ENCODE data around the gene FYN. TPM values are rescaled to one million over a fixed set of nuclear protein-coding genes. Genes with fewer than 3 reads are reported as not detected.

FYN gene
- polyA plus RNA-seq, 4 donors: 17.9 to 33.8 (median 24.8) TPM

DNA sequence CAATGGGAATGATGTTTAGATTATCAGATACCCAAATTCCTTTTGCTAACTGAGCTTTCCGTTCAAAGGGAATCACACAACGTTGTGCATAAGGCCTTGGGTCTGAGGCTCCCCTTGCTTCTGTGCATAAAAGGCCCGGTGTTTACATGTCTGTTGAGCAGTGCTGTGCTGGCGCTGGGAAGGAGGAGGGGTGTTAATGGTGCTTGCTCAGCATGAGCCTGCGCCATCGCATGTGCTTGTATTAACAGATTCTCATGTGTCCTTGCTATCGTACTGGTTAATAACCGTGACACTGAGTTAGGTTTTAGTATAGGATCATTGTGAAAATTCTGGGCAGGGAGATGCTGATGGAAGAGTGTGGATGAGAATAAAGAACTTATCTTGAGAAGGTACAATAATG is 205.3 kb downstream of the FYN start:
- Histone ChIP-seq H3K4me3 (ENCODE audit: low read depth in 1 of 3, low read length in 3 of 3) (no peak overlapping the region), H3K27ac (ENCODE audit: low read depth in 1 of 3, low read length in 2 of 3) (peak overlapping the region in 1 of 3 donors; percentile 13), H3K27me3 (ENCODE audit: control insufficient read depth in 3 of 3, insufficient read depth in 3 of 3, low read length in 3 of 3) (no peaks in the 10 kb centered on the region), H3K4me1 (ENCODE audit: control insufficient read depth in 3 of 3, insufficient read depth in 2 of 3, low read depth in 1 of 3, low read length in 2 of 3) (peaks cover 0 to 10% (median 0%) of the 10 kb centered on the region in 3 donors), H3K9me3 (ENCODE audit: control insufficient read depth in 2 of 2, insufficient read depth in 1 of 2, low read depth in 1 of 2, low read length in 1 of 2) (no peaks in the 10 kb centered on the region), H3K36me3 (ENCODE audit: control insufficient read depth in 3 of 3, insufficient read depth in 2 of 3, low read depth in 1 of 3, low read length in 3 of 3) (peaks cover 0 to 23% (median 0%) of the 10 kb centered on the region in 3 donors)
- 72 to 92% (median 85%) methylated on average over 8 of the region's 8 CpGs for WGBS, 3 donors
- FAIRE-seq: no peak
- no peak for DNase-seq

DNA sequence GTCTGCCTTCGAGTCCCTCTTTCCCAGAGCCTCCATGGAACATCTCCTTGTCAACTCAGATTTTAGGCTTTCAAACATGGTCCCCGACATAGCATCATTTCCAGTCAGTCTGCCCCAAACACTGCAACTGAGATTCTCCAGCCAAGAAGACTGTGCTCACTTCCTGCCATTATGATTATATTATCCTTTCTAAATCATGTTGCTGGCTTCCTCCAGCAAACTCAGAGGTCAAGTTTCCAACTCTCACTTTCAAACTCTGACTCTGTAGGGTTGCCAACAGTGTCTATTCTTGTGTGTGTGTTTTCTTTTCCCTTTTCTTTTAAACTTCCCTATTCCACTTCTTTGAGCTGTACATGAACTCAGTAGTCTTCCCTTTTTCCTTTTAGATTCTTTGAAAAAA is 206.4 kb downstream of the FYN start:
- Histone ChIP-seq H3K4me3 (ENCODE audit: low read depth in 1 of 3, low read length in 3 of 3) (no peak overlapping the region), H3K36me3 (ENCODE audit: control insufficient read depth in 3 of 3, insufficient read depth in 2 of 3, low read depth in 1 of 3, low read length in 3 of 3) (peaks cover 0 to 16% (median 0%) of the 10 kb centered on the region in 3 donors), H3K27ac (ENCODE audit: low read depth in 1 of 3, low read length in 2 of 3) (peak overlapping the region in 1 of 3 donors; percentile 67), H3K9me3 (ENCODE audit: control insufficient read depth in 2 of 2, insufficient read depth in 1 of 2, low read depth in 1 of 2, low read length in 1 of 2) (no peaks in the 10 kb centered on the region), H3K27me3 (ENCODE audit: control insufficient read depth in 3 of 3, insufficient read depth in 3 of 3, low read length in 3 of 3) (no peaks in the 10 kb centered on the region), H3K4me1 (ENCODE audit: control insufficient read depth in 3 of 3, insufficient read depth in 2 of 3, low read depth in 1 of 3, low read length in 2 of 3) (peaks cover 0 to 12% (median 3%) of the 10 kb centered on the region in 3 donors)
- FAIRE-seq: no peak
- WGBS, 3 donors: 77 to 98% (median 84%) methylated on average over 2 of the region's 2 CpGs
- no peak for DNase-seq

DNA sequence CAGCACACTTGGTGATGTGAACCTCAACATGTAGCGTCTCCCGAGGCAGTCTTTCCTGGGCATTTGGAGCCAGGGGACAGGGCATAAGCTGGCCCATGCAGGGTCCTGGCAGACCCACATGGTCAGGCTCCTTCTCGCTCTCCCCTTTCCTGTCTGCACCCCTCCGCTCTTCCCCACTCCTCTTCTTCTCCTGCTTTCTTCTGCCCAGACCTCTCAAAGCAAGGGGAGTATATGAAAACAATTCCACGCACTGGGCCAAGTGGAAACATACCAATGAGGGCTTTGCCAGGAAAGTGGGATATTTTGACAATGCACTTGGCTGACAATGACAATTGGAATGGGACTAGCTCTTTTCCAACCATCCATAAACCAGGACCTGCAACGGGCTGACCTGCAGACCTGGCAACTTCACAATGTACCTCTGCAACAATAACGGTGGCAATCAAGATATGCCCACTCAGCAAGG is 208.7 kb downstream of the FYN start:
- Histone ChIP-seq H3K27ac (ENCODE audit: low read depth in 1 of 3, low read length in 2 of 3) (peak overlapping the region in 2 of 3 donors; percentile 14 to 80), H3K4me1 (ENCODE audit: control insufficient read depth in 3 of 3, insufficient read depth in 2 of 3, low read depth in 1 of 3, low read length in 2 of 3) (peaks cover 0 to 18% (median 7%) of the 10 kb centered on the region in 3 donors), H3K9me3 (ENCODE audit: control insufficient read depth in 2 of 2, insufficient read depth in 1 of 2, low read depth in 1 of 2, low read length in 1 of 2) (no peaks in the 10 kb centered on the region), H3K36me3 (ENCODE audit: control insufficient read depth in 3 of 3, insufficient read depth in 2 of 3, low read depth in 1 of 3, low read length in 3 of 3) (peaks cover 0 to 13% (median 0%) of the 10 kb centered on the region in 3 donors), H3K27me3 (ENCODE audit: control insufficient read depth in 3 of 3, insufficient read depth in 3 of 3, low read length in 3 of 3) (no peaks in the 10 kb centered on the region), H3K4me3 (ENCODE audit: low read depth in 1 of 3, low read length in 3 of 3) (no peak overlapping the region)
- DNase-seq (no peak), FAIRE-seq (no peak)
- 71 to 90% (median 86%) methylated on average over 7 of the region's 7 CpGs for WGBS, 3 donors

DNA sequence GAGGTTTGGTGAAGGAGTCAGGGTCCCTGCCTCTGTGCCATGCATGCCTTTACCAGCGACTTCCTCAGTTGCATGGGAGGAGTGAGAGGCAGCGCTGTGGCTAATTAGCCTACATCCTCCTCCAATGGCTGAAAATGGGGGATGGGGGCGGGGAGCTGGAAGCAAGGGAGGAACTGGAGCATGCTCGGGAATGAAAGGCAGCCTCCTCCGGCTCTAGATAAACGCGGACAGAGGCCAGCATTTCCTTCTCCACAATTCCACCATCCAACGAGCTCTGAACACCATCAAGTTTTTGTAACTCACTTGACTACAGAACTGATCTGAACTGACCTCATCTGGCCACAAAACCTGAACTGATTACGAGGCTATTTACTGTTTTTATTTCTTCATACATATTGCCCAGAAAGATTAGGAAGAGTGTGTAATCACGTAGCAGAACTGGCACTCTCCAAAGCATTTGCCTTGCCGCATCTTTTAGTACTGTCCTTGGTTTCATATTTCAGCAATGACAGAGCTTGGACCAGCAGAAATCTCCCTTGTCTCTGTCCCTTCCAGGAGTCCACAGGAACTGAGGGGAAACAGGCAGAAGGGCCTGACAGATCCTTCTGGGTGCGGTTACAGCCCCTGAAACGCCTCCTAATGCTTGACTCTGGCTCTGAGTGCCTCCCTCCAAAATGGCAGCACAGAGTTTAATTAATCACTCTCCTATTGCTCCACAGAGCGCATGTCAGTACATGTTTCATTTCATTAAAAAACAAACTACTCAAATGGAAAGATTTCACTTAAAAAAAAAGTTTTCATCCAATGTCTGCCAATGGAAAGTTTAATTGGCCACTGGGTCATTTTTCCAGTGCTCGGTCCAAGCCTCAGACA is 209.3 kb downstream of the FYN start:
- Histone ChIP-seq H3K9me3 (ENCODE audit: control insufficient read depth in 2 of 2, insufficient read depth in 1 of 2, low read depth in 1 of 2, low read length in 1 of 2) (no peaks in the 10 kb centered on the region), H3K27me3 (ENCODE audit: control insufficient read depth in 3 of 3, insufficient read depth in 3 of 3, low read length in 3 of 3) (no peaks in the 10 kb centered on the region), H3K36me3 (ENCODE audit: control insufficient read depth in 3 of 3, insufficient read depth in 2 of 3, low read depth in 1 of 3, low read length in 3 of 3) (peaks cover 0 to 13% (median 0%) of the 10 kb centered on the region in 3 donors), H3K4me3 (ENCODE audit: low read depth in 1 of 3, low read length in 3 of 3) (no peak overlapping the region), H3K27ac (ENCODE audit: low read depth in 1 of 3, low read length in 2 of 3) (peak overlapping the region in 2 of 3 donors; percentile 14 to 80), H3K4me1 (ENCODE audit: control insufficient read depth in 3 of 3, insufficient read depth in 2 of 3, low read depth in 1 of 3, low read length in 2 of 3) (peaks cover 0 to 18% (median 7%) of the 10 kb centered on the region in 3 donors)
- FAIRE-seq: no peak
- 55 to 87% (median 79%) methylated on average over 15 of the region's 15 CpGs for WGBS, 3 donors
- DNase-seq: peak in 1 of 2 donors; percentile 44

DNA sequence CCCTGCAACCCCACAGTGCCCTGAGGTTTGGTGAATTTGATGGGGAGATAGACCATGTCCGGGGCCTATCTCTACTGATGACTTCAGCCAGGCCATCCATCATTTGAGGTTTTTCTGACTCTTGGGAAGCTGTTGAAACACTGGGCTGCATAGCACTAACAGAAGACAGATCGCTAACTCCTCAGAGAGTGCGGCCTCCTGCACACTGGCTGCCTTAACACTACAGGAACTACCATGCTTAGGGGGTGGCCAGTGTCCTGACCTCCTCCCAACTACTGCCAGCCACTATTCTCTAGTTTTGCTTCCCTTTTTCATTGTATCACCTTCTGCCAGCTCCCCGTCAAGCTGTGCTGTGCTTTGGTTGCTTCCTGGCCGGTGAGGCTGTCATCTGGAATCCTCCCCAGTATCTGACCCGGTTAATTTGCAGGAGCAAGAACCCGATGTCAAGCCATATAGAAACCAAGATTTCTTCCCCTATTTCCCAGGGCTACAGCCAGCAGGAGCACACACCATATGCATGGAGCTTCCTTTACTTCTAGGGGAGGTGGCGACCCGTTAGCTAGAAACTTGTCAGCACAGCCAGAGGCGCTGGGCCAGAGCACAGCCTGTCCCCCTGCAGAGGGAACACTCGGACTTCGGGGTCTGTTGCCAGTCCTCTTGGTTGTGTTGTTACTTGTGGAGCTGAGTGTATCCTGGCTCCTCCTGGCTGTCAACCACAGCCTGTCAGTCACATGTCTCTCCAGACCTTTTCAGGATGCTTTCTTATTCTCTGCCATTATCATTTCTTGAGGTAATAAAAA is 210.3 kb downstream of the FYN start:
- H3K27ac ChIP-seq (ENCODE audit: low read depth in 1 of 3, low read length in 2 of 3): peak overlapping the region in 2 of 3 donors; percentile 11 to 69
- no peaks in the 10 kb centered on the region for H3K9me3 ChIP-seq (ENCODE audit: control insufficient read depth in 2 of 2, insufficient read depth in 1 of 2, low read depth in 1 of 2, low read length in 1 of 2)
- no peaks in the 10 kb centered on the region for H3K27me3 ChIP-seq (ENCODE audit: control insufficient read depth in 3 of 3, insufficient read depth in 3 of 3, low read length in 3 of 3)
- H3K36me3 ChIP-seq (ENCODE audit: control insufficient read depth in 3 of 3, insufficient read depth in 2 of 3, low read depth in 1 of 3, low read length in 3 of 3): peaks cover 0 to 10% (median 0%) of the 10 kb centered on the region in 3 donors
- no peak for DNase-seq
- peaks cover 0 to 12% (median 7%) of the 10 kb centered on the region in 3 donors for H3K4me1 ChIP-seq (ENCODE audit: control insufficient read depth in 3 of 3, insufficient read depth in 2 of 3, low read depth in 1 of 3, low read length in 2 of 3)
- no peak overlapping the region for H3K4me3 ChIP-seq (ENCODE audit: low read depth in 1 of 3, low read length in 3 of 3)
- FAIRE-seq: no peak
- 62 to 90% (median 82%) methylated on average over 12 of the region's 12 CpGs for WGBS, 3 donors

DNA sequence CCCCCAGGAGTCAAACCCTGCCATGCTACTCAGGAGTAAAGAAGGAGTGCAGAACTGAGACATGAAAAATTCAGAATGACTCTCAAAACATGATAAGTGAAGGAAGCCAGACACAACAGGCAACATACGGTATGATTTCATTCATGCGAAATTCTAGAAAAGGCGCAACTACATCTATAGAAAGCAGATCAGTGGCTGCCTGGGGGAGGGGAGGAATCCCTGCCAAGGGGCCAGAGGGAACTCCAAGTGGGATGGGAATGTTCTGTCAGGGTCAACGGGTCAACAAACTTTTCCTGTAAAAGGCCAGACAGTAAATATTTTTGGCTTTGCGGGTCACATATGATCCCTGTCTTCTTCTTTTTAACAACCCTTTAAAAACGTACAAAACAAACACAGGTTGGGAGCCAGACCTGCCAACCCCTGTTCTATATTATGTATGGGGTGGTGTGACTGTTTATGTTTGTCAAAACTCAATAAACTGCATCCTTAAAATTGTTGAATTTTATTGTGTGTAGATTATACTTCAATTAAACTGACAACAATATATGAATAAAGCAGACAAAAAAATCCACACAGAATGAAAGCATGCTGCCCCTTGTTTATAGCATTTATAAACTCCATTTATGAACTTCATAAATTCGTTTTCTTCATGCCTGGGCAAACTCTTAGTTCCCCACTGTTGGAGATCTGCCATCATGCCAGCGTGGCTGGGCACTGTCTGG is 211.0 kb downstream of the FYN start:
- Histone ChIP-seq H3K9me3 (ENCODE audit: control insufficient read depth in 2 of 2, insufficient read depth in 1 of 2, low read depth in 1 of 2, low read length in 1 of 2) (no peaks in the 10 kb centered on the region), H3K27ac (ENCODE audit: low read depth in 1 of 3, low read length in 2 of 3) (peak overlapping the region in 2 of 3 donors; percentile 36 to 69), H3K4me1 (ENCODE audit: control insufficient read depth in 3 of 3, insufficient read depth in 2 of 3, low read depth in 1 of 3, low read length in 2 of 3) (peaks cover 0 to 16% (median 7%) of the 10 kb centered on the region in 3 donors), H3K27me3 (ENCODE audit: control insufficient read depth in 3 of 3, insufficient read depth in 3 of 3, low read length in 3 of 3) (no peaks in the 10 kb centered on the region), H3K36me3 (ENCODE audit: control insufficient read depth in 3 of 3, insufficient read depth in 2 of 3, low read depth in 1 of 3, low read length in 3 of 3) (peaks cover 0 to 9% (median 0%) of the 10 kb centered on the region in 3 donors), H3K4me3 (ENCODE audit: low read depth in 1 of 3, low read length in 3 of 3) (no peak overlapping the region)
- 67 to 80% (median 80%) methylated on average over 8 of the region's 8 CpGs for WGBS, 3 donors
- FAIRE-seq (no peak), DNase-seq (no peak)

DNA sequence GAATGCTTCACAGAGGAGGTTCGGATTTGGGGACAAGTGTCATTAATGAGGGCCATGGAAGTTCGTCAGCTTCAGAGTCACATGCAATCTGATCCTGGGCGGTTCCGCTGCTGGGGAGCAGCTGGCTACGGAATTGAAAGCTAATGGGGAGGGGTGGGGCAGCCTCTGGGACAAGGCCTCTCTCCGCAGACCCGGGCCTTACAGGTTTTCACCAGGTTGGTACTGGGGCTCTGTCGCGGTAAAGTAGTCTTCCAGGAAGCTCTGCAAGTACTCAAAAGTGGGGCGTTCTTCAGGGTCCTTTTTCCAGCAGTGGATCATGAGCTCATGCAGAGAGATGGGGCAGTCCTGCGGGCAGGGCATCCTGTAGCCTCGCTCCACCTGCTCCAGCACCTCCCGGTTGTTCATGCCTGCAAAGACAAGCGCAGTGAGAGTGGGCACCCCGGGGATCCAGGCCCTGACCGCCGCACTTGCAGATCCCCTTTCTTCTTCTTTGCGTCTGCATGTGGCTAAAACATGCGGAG is 211.7 kb downstream of the FYN start:
- H3K27ac ChIP-seq (ENCODE audit: low read depth in 1 of 3, low read length in 2 of 3): peak overlapping the region in 2 of 3 donors; percentile 36 to 42

More for the DNA sequence above, 211.7 kb downstream of the FYN start:
- FAIRE-seq: no peak
- Histone ChIP-seq H3K27me3 (ENCODE audit: control insufficient read depth in 3 of 3, insufficient read depth in 3 of 3, low read length in 3 of 3) (no peaks in the 10 kb centered on the region), H3K4me1 (ENCODE audit: control insufficient read depth in 3 of 3, insufficient read depth in 2 of 3, low read depth in 1 of 3, low read length in 2 of 3) (peaks cover 0 to 16% (median 7%) of the 10 kb centered on the region in 3 donors), H3K36me3 (ENCODE audit: control insufficient read depth in 3 of 3, insufficient read depth in 2 of 3, low read depth in 1 of 3, low read length in 3 of 3) (peaks cover 0 to 6% (median 0%) of the 10 kb centered on the region in 3 donors), H3K4me3 (ENCODE audit: low read depth in 1 of 3, low read length in 3 of 3) (no peak overlapping the region), H3K9me3 (ENCODE audit: control insufficient read depth in 2 of 2, insufficient read depth in 1 of 2, low read depth in 1 of 2, low read length in 1 of 2) (no peaks in the 10 kb centered on the region)
- DNase-seq: peak; percentile 64 to 77
- WGBS, 3 donors: 27 to 54% (median 46%) methylated on average over 19 of the region's 19 CpGs
